C1 segment of cervical spinal cord (tissue), 14 donors: ENCODE results near the gene LRFN5.
"Not testable (repeated sequence)": the region's sequence is repeated elsewhere in the genome, so short reads cannot be mapped to it uniquely, and the experiment has no call there.

Experiments used
- DNase-seq, 14 donors: peaks; one replicate each; lab custom pipeline; 2025; lab: John Stamatoyannopoulos, UW

LRFN5 gene

GRCh38 chr14:41636492-41637392, 30.1 kb downstream of the LRFN5 start:
- DNase-seq, result no peak

DNA sequence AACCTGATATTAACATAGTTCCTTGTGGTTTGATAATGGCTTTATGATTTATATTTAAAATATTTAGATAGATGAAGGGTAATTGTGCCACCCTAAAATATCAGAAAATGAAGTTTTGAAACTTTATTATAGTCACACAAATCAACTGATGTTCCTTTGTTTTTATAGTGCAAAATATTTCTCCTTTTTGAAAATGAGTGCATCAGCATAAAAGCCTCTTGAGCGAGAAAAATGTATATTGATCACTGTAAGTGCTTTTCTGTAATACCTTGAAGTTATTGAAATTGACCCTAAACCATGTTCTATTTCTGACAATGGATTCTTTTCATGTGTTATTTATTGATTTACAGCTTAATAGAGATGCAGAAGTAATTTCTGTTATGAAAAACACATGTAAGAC, 35.0 kb downstream of the LRFN5 start:
- DNase-seq, result no peak

DNA sequence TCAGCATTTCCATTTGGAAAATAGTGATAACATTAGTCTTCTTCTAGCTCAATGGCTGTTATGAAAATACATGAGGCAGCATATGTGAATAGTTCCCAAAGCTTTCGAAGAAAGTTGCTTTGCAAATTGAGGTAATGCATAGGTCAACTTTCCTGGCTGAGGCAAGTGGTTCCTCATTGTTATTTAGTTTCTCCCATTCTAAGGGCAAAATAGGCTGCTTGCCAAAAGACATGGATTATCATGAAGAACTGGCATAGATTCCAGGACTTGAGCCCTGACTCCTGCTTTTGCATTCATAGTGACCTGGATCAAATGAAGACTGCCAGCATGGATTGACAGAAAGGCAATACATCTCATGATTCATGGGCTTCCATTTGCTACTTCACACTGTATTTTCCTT, 35.7 kb downstream of the LRFN5 start:
- DNase-seq, result no peak

DNA sequence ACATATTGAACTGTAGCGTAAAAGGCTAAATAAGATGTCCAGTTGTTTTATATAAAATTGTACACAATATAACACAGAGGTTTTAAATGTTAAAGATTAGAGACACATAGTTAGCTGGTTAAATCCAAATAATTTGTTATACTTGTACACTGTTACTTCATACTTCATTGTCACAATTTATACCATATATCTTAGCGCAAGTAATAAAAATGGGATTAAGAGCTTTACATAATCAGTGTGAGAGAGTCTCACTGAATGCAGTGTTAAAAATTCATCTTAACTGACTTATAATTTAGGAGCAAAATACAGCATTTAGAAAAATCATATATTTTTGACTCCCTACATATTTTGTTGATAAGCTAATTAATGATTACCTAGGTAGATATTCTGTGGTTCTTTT, 36.1 kb downstream of the LRFN5 start:
- DNase-seq, result no peak

DNA sequence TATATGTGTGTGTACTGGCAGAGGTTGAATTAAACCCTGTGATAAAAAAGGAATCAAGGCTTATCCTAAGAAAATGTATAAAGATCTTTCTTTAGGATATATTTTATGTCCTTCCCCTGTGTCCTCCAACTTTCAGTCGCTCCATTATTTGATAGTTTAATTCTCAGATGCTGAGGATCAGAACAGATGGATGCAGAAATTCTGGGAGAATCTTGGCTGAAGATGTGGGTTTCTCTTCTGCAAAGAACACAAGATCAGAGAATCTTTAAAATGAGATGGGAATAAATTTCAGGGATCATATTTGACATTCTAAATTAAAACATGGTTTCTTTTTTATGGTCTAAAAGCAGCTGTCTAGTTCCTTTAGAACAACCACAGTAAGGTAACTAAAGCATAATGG, 37.9 kb downstream of the LRFN5 start:
- no peak for DNase-seq

DNA sequence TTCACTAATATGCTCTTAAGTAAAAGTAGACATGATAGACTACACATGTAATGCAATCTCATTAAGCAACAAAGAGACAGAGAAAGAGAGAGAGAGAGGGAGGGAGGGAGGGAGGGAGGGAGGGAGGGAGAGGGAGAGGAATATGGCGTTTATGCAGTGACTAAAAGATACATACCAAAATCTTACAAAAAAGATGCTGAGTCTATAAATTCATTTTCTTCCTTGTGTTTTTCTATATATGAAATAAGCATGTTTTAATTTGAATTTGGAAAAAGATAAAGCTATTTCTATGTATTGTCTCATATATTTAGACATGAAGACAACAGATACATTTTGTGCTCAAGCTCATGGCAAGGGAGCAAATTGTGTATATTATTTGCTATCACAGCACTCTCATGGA, 44.1 kb downstream of the LRFN5 start:
- DNase-seq, result no peak

DNA sequence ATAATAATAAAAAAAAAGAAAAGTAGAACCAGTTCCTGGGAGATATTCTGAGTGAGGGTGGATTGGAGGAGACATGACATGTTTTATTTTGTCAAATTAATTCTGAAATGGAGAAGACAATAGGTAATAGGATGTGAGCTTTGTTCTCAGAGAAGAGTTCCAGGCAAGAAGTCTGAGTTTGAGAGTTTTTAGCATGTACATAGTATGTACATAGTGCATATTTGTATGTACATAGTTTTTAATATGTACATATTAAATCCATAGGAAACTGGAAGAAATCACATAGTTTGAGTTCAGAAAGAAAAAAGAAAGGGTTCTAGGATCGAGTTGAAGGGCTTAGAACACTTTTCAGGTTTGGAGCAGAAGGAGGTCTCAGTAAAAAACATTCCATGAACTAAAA, 47.5 kb downstream of the LRFN5 start:
- no peak for DNase-seq

- no peak for DNase-seq
Observed at GRCh38 chr14:41662780-41663472, 56.2 kb downstream of the LRFN5 start.

DNA sequence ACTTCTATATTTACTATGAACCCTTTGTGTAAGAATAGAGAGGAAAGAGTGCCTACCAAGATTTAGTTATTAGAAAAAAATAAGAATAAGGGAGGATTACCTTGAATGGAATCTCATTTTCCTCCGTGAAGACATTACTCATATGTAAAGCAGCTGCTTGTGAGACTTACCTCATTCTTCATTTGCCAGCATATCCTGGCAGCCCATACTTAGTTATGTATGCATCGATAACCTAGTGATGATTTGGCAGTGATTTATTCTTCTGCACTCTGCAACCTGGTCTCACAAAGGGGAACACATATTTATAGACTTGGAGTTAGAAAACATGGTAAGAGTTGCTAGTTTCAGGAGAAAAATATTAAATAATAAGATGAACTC, 56.8 kb downstream of the LRFN5 start:
- no peak for DNase-seq

DNA sequence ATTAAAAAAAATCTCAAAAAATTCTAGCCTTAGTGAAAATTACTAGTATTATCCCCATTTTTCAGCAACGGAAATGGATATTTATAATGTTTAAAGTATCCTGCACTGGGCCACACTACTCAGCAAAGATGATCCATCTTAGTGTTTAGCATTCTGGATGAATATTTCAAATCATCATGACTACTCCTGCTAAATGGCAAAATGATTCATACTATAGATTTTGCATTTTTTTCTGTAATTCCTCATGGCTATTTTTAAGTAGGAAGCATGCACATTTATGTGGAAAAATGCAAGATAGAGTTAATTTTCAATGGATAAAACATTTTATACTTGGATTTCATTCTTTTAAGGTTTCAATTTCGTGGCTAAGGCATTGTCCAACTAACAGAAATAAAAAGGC, 59.6 kb downstream of the LRFN5 start:
- no peak for DNase-seq

GRCh38 chr14:41668356-41668755, 61.7 kb downstream of the LRFN5 start:
- DNase-seq, result no peak

DNA sequence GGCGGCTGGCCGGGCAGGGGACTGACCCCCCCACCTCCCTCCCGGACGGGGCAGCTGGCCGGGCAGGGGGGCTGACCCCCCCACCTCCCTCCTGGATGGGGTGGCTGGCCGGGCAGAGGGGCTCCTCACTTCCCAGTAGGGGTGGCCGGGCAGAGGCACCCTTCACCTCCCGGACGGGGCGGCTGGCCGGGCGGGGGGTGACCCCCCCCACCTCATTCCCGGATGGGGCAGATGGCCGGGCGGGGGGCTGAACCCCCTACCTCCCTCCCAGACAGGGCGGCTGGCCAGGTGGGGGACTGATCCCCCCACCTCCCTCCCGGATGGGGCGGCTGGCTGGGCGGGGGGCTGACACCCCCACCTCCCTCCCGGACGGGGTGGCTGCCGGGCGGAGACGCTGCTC, 66.9 kb downstream of the LRFN5 start:
- DNase-seq, result not testable (repeated sequence)

- not testable (repeated sequence) for DNase-seq
Observed at GRCh38 chr14:41674511-41674971, 67.9 kb downstream of the LRFN5 start.

DNA sequence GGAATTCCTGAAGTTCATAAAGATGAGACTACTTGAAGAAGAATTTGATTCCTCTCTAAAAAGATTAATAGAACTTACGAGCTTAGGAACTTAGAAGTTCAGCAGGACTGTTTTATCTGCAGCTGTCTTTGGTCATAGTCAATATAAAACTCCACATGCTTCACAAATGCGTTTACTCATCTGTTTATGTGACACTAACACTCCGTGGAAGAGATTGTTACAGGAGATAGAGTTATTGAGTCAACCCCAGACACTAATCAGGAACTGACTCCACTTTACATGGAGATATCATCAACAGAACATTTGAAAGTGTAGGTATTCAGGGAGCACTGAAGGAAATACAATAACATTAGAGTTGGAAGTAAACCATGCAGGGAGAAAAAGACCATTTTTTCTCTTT, 92.8 kb downstream of the LRFN5 start:
- no peak for DNase-seq

- DNase-seq, result no peak
Observed at GRCh38 chr14:41718477-41719166, 111.9 kb downstream of the LRFN5 start.

- DNase-seq, result no peak
Observed at GRCh38 chr14:41739203-41739602, 132.5 kb downstream of the LRFN5 start.

- DNase-seq, result no peak
Observed at GRCh38 chr14:41743140-41743539, 136.5 kb downstream of the LRFN5 start.

DNA sequence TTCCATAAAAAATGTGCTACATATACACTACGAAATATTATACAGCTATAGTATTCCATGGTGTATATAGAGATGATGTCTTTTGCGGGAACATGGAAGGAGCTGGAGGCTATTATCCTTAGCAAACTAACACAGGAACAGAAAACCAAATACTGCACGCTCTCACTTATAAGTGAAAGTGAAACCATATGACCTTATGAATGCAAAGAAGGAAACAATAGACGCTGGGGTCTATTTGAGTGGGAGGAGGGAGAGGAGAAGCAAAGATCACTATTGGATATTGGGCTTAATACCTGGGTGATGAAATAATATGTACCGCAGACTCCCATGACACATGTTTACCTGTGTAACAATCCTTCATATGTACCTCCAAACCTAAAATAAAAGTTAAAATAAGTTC, 142.8 kb downstream of the LRFN5 start:
- DNase-seq, result no peak

DNA sequence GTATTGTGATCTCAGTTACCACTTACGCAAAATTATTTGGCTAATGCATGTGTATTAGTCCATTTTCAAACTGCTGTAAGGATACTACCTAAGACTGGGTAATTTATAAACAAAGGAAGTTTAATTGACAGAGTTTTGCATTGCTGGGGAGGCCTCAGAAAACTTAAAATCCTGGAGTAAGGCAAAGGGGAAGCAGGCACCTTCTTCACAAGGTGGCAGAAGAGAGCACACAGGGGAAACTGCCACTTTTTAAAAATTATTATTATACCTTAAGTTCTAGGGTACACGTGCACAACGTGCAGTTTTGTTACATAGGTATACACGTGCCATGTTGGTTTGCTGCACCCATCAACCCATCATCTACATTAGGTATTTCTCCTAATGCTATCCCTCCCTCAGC, 143.9 kb downstream of the LRFN5 start:
- DNase-seq, result not testable (repeated sequence)

- no peak for DNase-seq
Observed at GRCh38 chr14:41758011-41758665, 151.5 kb downstream of the LRFN5 start.

- DNase-seq, result no peak
Observed at GRCh38 chr14:41761204-41761603, 154.5 kb downstream of the LRFN5 start.

- no peak for DNase-seq
Observed at GRCh38 chr14:41766772-41767171, 160.1 kb downstream of the LRFN5 start.
